Activated CD4-positive, alpha-beta T cell treated with anti-CD3 and anti-CD28 coated beads for 4 hours (primary cell): ENCODE data around the gene GNAS.

Source experiments
- DNase-seq, 2 donors: peaks; one replicate each; pipeline ENCODE4 v3.0.0-alpha.2; 2020

Gene GNAS

GRCh38 chr20:58883241-58883691, 30.8 kb downstream of the GNAS start:
- DNase-seq = no peak

GRCh38 chr20:58884966-58885365, 32.5 kb downstream of the GNAS start:
- no peak for DNase-seq

- DNase-seq = no peak
These were observed 34.0 kb downstream of the GNAS start for GRCh38 chr20:58886546-58886945.

- DNase-seq = no peak
These were observed 35.6 kb downstream of the GNAS start for GRCh38 chr20:58888103-58888502.

- DNase-seq = peak; percentile 80 to 84
These were observed 36.2 kb downstream of the GNAS start for GRCh38 chr20:58888521-58889333.

- DNase-seq = no peak
These were observed 36.8 kb downstream of the GNAS start for GRCh38 chr20:58889334-58889760.

GRCh38 chr20:58889798-58890517, 37.4 kb downstream of the GNAS start:
- DNase-seq = no peak

- peak; percentile 69 to 79 for DNase-seq
These were observed 38.1 kb downstream of the GNAS start for GRCh38 chr20:58890518-58891085.

- DNase-seq = peak; percentile 77 to 82
These were observed 38.7 kb downstream of the GNAS start for GRCh38 chr20:58891086-58891717.

GRCh38 chr20:58891718-58892140, 39.2 kb downstream of the GNAS start:
- DNase-seq = peak in 1 of 2 donors; percentile 25

- DNase-seq = peak; percentile 71 to 76
These were observed 39.8 kb downstream of the GNAS start for GRCh38 chr20:58892141-58892931.

GRCh38 chr20:58892932-58893224, 40.4 kb downstream of the GNAS start:
- no peak for DNase-seq

- peak; percentile 30 to 39 for DNase-seq
These were observed 41.0 kb downstream of the GNAS start for GRCh38 chr20:58893355-58894120.

- DNase-seq = no peak
These were observed 42.3 kb downstream of the GNAS start for GRCh38 chr20:58894652-58895447.

GRCh38 chr20:58895448-58896180, 43.1 kb downstream of the GNAS start:
- no peak for DNase-seq

GRCh38 chr20:58896820-58897219, 44.3 kb downstream of the GNAS start:
- DNase-seq = no peak

- DNase-seq = no peak
These were observed 45.0 kb downstream of the GNAS start for GRCh38 chr20:58897488-58897887.

GRCh38 chr20:58898629-58899408, 46.3 kb downstream of the GNAS start:
- no peak for DNase-seq

GRCh38 chr20:58899512-58899911, 47.0 kb downstream of the GNAS start:
- DNase-seq = no peak
